RPMI7951 (cell line): ENCODE results near the gene UGCG. TPM values are rescaled to one million over a fixed set of nuclear protein-coding genes. Genes with fewer than 3 reads are reported as not detected.
"Not testable (repeated sequence)": the region's sequence is repeated elsewhere in the genome, so short reads cannot be mapped to it uniquely, and the experiment has no call there.

Experiments
- DNase-seq: peaks from one replicate; pipeline ENCODE4 v3.0.0-alpha.2; 2012; ENCODE audit warnings: low read depth
- total RNA-seq: library from RNA; depleted of rRNA; stranded (reverse); fragments of >200 nt; shearing (Covaris generic); gene quantifications from 2 replicates; pipeline ENCODE4 v1.2.3, GENCODE V29; 2014

Gene UGCG
- total RNA-seq, 1 experiment from 2014 or later = 27.8 TPM

DNA sequence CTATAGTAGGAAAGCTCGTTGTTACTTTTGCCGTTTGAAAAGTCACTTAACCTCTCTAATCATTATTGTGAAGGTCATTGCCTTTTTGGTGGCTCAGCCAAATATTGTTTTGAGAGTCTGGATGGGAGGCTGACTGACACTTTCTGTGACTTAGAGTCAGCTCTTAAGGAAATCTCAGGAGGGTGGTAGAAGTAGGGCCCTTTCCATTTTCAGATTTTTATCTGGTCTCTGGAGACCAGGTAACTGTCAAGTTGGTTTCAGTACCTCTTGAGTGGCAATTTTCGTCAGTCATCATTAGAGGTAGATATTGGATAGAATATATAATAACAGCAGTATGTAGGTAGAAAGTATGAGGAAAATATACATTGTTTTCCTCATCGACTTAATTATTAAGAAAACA is 23.3 kb downstream of the UGCG start:
- DNase-seq = no peak

DNA sequence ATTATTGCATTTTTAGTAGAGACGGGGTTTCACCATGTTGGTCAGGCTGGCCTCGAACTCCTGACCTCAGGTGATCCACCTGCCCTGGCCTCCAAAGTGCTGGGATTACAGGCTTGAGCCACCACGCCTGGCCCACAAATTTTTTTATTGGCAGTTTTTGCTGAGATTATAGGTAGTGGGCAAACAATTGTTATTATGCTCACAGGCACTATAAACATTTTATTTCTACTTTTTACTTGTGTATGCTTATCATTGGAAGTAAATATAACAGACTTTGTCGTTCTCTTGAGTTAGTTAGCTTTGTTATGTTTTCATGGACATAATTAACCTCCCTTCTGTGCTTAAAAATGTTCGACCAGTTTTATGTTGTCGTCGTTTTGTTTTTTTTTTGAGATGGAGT is 23.9 kb downstream of the UGCG start:
- no peak for DNase-seq

DNA sequence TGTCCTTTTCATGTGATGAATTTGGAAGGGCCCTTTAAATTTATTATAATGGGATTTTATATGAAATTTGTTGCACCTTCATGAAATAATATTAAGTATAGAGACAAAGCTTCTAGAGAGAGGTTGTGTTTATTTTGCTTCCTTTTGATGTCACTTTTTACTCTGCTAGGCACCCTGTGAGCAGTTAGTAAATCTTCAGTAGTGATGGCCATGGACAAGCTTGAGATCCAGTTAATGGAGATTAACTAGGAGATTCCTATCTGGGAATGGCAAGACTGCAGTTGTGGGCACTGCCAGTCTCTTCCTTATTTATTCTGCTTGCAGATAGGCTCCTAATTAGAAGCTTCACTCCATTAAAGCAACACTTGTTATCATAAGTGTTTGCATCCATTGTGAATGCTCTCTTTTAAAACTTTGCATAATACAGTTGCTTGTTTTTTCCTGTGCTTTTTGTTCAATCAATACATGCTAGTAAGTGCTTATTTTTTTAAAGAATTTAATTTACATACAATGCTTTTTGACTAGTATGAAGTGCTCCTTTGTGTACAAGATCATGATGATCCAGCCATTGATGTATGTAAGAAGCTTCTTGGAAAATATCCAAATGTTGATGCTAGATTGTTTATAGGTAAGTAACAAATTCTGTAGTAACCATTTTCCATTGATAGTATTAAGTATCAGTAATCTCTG is 25.9 kb downstream of the UGCG start:
- DNase-seq = no peak

DNA sequence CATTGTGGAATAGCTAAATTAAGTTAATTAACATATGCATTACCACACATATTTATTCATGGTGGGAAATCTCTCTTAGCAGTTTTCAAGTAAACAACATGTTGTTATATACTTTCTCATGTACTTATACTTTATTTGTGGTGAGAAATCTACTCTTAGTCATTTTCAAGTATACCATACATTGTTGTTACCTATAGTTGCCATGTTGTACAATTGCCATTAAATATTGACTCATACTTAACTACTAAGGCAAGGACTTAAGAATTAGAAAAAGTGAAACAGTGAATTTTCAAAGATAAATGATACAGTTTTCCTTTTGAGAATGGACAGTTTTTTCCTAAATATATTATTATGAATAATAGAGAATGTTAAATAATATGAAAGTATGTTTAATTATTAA is 27.7 kb downstream of the UGCG start:
- no peak for DNase-seq

DNA sequence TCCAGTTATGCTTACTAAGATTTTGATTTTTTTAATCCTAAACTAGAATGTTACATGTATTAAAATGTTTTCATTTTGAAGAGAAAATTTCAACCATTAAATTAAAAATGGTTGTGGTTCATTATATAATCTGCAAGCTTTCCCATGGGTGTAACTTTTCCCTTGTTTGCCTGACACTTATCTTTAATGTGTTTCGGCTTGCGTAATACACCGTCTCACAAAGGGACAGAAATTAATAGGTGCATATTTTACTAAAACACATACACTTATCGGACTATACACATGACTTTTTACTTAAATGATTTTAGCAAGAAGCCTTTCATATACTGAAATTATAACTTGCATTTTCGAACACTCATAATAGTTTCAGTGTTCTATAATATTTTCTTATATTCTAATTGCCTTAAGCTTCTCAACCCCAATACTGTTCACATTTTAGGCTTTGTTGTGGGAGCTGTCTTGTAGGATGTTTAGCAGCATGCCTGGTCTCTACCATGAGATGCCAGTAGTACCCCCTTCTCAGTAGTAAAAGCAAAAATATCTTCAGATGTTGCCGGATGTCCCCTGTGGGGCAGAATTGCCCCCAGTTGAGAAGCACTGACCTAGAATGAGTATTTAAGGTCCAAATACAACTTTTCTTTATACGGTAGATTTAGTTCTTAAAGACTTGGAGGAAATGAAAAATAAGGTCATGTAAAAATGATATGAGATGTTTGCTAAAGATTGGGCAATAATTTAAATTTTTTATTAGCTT is 28.6 kb downstream of the UGCG start:
- DNase-seq = no peak

DNA sequence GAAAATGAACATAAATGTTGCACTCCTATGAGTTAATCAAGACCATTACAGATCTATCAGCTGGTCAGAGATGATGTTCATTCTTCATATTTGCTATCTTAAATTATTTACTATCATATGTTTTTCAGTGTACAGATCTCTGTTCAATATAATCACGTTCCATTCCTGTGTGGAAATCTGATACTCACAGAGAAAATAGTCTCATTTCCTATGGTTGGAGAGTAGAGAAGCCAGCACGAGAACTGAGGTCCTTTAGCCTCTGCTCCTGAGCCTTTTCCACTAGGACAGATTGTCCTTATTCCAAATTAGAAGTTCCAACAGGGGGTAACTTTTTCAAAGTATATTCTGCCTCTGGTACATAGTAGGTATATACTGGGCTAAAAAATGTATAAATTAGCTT is 29.2 kb downstream of the UGCG start:
- DNase-seq = no peak

DNA sequence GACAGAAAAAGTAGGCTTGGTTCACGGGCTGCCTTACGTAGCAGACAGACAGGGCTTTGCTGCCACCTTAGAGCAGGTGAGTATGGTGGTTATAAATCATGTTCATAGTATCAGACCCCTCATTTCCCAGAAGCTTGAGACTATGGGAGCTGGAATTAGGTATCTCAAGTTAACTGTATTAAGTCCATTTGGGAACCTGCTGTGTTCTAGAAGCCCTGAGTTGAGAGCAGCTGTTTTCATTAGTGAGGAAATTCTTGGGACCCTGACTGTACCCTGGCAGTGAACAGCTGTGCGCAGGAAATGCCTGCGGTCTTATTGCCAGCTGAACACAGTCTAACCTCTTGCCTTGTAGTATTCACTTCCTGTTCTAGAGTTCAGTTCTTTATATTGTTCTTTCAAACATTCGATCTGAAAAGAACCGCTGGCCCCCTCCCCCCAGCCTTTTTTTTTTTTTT is 29.8 kb downstream of the UGCG start:
- peak; percentile 93 for DNase-seq

DNA sequence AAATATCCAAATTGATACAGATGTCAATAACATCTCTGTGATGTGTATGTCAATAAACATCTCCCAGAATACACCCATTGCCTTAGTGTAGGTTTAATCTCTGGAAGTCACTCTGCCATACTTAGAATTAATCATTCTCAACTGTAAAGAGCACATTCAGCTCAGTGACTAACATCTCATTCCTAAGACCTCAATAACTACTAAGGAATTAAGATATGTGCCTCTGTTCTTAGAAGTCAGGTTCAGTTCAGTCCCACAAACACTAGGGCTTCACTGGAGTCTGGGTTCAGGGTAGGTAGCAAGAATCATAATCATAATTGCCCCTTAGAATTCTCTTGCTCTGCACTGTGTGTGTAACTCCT is 31.7 kb downstream of the UGCG start:
- peak; percentile 38 for DNase-seq

DNA sequence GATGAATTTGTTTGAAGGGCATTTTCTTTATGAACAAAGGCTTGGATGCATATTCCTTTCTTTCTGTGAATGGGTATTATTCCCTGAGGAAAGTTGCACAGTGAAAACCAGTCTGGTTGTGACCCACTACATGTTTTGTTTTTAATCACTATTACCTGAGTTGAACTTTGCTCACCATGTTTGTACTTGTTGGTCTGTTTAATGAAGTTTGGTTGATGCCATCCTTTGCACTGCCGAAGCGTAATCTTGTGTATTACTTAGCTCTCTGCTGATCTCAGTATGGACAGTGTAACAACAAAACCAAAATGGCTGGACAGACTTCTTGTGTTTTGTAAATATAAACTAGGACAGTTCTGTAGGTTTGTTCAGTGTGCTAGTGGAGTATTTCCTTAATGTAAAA is 38.1 kb downstream of the UGCG start:
- DNase-seq = no peak

DNA sequence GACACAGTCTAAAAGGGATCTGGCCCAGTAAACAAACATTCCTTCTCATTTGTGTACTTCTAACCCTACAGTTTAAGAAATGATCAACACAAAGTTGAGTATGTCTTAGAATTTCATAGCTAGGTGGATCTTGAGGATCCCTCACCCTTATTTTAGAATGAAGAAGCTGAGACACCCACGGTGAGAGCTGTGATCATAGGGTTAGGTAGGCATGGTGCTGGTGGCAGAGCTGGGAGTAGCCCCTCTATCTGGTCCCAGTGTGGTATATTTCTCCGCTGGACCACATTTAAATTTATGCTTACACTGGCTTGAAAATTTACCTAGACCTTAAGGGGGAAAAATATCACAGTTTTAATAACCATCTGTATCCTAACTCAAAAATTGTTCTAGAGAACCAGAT is 39.8 kb downstream of the UGCG start:
- DNase-seq = no peak

DNA sequence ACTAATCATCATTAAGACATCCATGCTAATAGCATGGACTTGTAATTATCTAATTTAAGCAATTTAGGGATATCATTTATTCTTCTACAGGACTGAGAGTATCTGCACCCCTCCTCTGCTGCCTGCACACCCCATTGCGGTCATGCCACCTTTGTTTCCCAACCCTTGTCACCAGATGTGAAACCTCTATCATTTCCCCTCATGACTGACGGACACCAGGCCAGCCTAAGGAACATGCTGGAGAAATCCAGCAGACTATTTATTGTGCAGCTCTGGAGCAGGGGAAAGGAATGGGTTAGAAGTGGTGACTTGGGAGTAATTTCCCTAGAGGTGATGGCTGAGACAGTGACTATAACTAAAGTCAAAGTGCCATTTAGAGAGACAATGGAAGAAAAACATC is 40.7 kb downstream of the UGCG start:
- DNase-seq = no peak

DNA sequence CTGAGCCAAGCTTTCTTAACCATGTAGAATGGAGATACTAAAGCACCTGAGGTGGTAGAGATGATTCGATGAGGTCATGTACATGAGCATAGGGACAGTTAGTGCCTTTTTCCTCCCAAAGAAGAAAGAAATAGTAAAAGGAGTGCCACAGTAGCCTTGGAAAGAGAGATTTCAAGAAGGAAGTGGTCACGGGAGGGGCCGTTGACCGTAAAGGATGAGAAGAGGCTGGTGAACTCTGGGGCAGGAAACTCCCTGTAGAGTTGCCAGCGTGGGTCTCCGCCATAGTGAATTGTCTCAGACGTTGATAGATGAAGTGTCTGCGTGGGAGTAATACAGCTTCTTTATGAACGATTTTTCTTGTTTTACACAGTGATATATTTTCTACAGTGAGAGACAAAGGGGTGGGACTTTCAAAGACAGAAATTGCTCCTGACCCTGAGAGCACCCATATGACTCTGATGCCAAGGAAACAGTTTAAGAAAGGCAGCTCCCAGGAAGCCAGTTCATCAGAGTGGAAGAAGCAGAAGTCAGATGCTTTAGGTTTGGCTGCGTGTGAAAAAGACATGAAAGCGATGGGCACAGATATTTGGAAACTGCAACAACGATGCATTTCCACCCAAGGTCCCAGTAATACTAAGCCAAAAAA is 41.3 kb downstream of the UGCG start:
- DNase-seq = peak; percentile 87

DNA sequence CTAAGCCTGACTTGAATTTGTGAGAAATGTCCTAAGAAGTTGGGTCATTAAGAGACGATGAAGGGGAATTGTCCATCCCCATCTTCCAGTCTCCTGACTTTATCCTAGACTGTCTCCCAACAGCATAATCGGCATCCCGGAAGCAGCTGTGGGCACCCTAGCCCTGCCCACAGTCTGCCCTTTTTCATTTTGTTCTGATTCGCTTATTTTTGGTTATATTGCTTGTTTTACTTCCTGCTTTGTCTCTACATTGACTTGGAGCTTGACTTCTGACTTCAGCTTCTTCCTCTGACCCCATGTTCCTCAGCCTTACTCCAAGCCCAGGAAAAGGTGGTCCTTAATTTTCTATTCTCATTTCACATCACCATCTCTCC is 41.8 kb downstream of the UGCG start:
- DNase-seq = no peak

DNA sequence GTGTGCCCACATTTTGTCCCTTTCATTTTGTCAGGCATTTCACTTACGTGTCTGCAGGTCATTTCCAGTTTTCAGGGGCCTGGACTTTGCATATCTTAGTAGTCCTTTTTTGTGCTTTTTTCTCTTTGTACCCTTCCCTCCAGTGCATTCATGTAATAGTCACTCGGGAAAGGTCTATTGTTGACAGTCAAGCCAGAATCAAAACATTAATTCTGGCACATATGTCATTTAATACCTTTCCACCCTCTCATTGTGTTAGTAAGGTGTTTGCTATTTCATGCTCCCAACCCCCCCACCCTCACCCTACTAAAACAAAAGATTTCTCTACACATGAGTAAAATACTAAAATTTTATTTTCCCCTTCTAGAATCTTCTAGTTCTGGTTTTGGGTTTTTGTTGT is 42.7 kb downstream of the UGCG start:
- DNase-seq = no peak

DNA sequence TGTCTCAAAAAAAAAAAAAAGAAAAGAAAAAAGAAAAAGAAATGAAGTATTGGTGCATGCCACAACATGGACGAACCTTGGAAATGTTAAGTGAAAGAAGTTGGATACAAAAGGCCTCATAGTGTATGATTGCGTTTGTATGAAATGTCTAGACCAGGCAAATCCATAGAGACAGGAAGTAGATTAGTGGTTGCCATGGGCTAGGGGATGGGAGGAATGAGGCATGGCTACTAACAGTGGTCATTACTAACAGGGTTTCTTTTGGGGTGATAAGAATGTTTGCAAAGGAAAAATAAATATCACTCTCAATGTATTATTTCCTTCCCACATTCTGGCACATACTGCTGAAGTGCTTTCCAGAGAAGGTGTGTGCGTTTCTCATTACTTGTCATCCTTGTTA is 44.1 kb downstream of the UGCG start:
- DNase-seq = no peak

DNA sequence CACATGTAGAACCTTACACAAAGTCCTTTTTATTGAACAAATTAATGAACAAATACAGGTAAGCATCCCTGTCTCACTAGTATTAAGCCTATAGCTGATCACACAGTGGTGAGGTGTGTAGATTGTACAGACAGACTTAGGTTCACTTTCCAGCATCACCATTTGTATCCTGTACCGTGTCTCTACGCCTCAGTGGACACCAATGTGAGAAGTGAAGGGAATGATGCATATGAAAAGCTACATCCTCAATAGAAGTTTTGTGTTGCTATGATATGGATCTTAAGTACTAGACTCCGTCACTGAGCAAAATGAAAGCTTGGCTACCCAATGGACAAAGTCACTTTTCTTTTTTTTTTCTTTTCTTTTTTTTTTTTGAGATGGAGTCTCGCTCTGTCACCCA is 46.6 kb downstream of the UGCG start:
- DNase-seq = no peak

DNA sequence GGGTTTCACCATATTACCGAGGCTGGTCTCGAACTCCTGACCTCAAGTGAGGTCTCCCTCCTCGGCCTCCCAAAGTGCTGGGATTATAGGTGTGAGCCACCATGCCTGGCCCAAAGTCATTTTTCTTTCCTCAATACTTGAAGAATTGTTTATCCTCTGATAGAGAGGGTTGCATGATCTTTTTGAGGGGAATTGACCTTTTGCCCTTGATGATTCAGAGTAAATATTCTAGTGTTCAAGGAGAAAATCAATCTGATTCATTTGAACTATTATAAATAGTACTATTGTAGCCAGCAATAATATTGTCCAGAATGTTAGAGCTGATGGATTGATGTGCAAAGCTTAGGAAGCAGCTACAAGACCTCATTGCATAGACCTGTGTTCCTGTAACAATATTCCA is 47.1 kb downstream of the UGCG start:
- no peak for DNase-seq

DNA sequence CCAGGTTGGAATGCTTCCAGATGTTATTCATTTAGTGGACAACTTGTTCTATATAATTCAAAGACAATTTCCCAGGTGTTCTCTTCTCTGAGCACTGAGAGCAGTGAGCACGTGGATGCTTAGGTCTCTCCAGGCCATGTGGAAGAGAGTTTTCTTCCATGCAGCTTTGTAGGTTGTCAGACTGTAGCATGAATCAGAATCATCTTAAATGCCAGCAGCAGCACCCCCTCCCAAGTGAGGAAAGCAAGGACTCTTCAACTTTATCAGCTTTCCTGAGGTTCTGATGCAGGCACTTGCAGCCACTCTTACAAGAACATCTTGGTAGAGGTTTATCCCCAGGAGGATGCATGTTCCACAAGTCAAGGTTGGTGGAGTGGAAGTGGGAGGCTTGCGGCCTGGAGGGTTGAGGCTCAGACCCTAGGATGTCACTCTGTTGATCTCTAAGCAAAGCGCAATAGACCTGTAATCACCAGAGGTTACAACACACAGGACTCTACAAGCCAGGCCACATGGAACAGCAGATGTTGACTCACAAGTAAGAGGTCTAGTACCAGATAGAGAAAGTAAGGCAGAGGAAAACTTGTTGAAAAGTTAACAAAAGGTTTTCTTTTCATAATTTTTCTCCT is 47.7 kb downstream of the UGCG start:
- peak; percentile 42 for DNase-seq

DNA sequence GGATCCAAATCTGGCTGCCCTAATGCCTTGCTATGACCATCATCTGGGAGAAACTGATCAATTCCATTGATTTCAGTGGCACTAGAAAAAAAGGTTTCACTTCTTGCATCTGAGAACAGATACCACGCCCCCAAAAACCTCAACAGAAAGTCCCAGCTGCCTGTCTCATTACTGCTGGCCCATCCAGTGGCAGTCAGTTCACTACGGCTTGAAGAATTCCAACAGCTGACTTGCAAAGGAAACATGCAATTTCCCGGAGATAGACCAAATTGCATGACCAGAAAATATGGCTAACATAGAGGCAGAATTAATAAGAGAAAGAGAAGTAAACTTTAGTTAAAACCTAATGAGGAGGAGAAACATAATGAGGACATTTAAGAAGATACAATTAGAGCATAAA is 48.6 kb downstream of the UGCG start:
- peak; percentile 76 for DNase-seq

DNA sequence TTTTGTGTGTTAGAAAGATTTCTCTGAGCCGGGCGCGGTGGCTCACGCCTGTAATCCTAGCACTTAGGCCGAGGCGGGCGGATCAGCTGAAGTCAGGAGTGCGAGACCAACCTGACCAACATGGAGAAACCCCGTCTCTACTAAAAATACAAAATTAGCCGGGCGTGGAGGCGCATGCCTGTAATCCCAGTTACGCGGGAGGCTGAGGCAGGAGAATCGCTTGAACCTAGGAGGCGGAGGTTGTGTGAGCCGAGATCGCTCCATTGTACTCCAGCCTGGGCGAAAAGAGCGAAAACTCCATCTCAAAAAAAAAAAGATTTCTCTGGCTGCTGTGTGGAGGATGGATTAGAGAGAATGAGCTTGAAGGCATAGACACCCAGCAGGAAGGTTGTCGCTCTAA is 51.5 kb downstream of the UGCG start:
- not testable (repeated sequence) for DNase-seq

DNA sequence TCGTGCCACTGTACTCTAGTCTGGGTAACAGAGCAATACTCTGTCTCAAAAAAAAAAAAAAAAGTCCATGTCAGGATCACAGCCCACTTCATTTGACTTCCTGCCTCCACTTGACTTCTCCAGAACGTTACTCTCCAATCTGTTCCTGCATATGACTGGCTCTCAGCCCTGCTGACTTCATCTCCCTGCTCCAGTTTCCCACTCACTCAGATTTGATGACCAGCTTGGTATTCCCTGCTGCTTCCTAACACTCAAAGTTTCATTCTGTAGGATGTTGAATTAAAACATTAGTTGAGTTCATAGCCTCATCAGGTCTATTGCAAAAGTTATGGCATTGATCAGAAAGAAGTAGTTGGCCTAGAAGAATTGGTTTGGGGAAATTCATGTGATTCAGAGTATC is 52.3 kb downstream of the UGCG start:
- no peak for DNase-seq

DNA sequence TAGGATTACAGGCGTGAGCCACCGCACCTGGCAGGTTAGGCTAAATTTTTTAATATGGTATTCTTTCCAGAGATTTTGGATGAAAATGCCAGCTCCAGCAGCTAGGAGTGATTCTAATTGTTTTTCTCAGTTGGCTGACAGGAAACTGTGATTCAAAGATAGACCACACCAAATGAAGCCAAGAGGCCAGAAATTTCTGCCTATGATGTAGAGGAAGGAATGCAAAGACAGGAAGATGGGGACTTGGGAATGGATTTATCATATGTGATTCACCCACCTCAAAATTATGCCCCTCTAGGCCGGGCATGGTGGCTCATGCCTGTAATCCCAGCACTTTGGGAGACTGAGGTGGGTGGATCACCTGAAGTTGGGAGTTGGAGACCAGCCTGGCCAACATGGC is 53.3 kb downstream of the UGCG start:
- DNase-seq = peak; percentile 71

DNA sequence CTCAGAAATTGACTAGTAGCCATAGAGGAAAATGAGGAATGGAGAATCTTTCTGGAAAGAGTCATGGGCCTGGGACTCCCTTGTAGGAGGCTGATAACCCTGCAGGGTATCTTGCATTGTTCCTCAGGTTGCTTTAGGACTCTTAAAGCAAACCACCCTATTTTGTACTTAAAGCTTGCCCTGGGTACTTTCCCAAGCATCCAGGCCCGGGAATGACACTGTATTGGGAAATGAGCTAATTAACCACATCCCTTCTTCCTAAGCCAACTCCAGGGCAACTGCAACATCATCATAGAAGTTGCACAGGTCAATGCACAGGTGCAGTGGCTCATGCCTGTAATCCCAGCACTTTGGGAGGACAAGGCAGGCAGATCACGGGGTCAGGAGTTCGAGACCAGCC is 55.9 kb downstream of the UGCG start:
- peak; percentile 90 for DNase-seq
